ENCODE data around the gene PIP.
"Not testable (repeated sequence)": the region's sequence is repeated elsewhere in the genome, so short reads cannot be mapped to it uniquely, and the experiment has no call there.

Gene PIP

GRCh38 chr7:143131781-143132180, at the start of gene PIP:
Gene PIP, plus strand, starts transcription at chr7:143132077. Its CDS starts 40 bp downstream, at chr7:143132117.
- H3K4me1 ChIP-seq (ENCODE audit: low read length), result no peaks in the 10 kb centered on the region
- H3K27me3 ChIP-seq (ENCODE audit: low read depth, low read length), result peaks cover 25% of the 10 kb centered on the region
- no peak within 1 kb of the TSS for H2AFZ ChIP-seq (ENCODE audit: low read depth, low read length)
- no peaks in the 10 kb centered on the region for H4K20me1 ChIP-seq (ENCODE audit: insufficient read depth, low read length)
- H3K79me2 ChIP-seq (ENCODE audit: low read length), result no peaks in the 10 kb centered on the region
- no peak within 1 kb of the TSS for H3K4me2 ChIP-seq (ENCODE audit: low read length)
- TF ChIP-seq, protein P1, sequence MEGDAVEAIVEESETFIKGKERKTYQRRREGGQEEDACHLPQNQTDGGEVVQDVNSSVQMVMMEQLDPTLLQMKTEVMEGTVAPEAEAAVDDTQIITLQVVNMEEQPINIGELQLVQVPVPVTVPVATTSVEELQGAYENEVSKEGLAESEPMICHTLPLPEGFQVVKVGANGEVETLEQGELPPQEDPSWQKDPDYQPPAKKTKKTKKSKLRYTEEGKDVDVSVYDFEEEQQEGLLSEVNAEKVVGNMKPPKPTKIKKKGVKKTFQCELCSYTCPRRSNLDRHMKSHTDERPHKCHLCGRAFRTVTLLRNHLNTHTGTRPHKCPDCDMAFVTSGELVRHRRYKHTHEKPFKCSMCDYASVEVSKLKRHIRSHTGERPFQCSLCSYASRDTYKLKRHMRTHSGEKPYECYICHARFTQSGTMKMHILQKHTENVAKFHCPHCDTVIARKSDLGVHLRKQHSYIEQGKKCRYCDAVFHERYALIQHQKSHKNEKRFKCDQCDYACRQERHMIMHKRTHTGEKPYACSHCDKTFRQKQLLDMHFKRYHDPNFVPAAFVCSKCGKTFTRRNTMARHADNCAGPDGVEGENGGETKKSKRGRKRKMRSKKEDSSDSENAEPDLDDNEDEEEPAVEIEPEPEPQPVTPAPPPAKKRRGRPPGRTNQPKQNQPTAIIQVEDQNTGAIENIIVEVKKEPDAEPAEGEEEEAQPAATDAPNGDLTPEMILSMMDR (IDR thresholded peaks at IDR 0.05; ENCODE audit: low read depth, low read length), result no peak
- no peak for TF ChIP-seq EZH2phosphoT487 (IDR thresholded peaks at IDR 0.05; ENCODE audit: low read depth)
- no peak within 1 kb of the TSS for H3K27ac ChIP-seq (ENCODE audit: low read length)
- H3K9me3 ChIP-seq (ENCODE audit: insufficient read depth, low read length), result no peaks in the 10 kb centered on the region
- no peaks in the 10 kb centered on the region for H3K36me3 ChIP-seq (replicated peaks; ENCODE audit: low read depth, low read length)
- H3K9ac ChIP-seq (ENCODE audit: low read length), result no peak within 1 kb of the TSS
- H3K4me3 ChIP-seq (ENCODE audit: low read length), result no peak within 1 kb of the TSS

- Histone ChIP-seq H3K4me1 (ENCODE audit: low read length) (peaks cover 23% of the 10 kb centered on the region), H3K4me3 (ENCODE audit: low read length) (peak overlapping the region; percentile 16; the same call in 1 of the 2 replicates), H3K9me3 (ENCODE audit: insufficient read depth, low read length) (peaks cover 5% of the 10 kb centered on the region; the same call in 1 of the 2 replicates), H2AFZ (ENCODE audit: low read depth, low read length) (no peak overlapping the region), H3K36me3 (replicated peaks; ENCODE audit: low read depth, low read length) (peaks cover 3% of the 10 kb centered on the region), H3K4me2 (ENCODE audit: low read length) (peak overlapping the region; percentile 42), H3K27me3 (ENCODE audit: low read depth, low read length) (no peaks in the 10 kb centered on the region), H3K9ac (ENCODE audit: low read length) (no peak overlapping the region), H3K79me2 (ENCODE audit: low read length) (no peaks in the 10 kb centered on the region), H3K27ac (ENCODE audit: low read length) (peak overlapping the region; percentile 62), H4K20me1 (ENCODE audit: insufficient read depth, low read length) (no peaks in the 10 kb centered on the region)
- TF ChIP-seq, protein P1 (IDR thresholded peaks at IDR 0.05; ENCODE audit: low read depth, low read length), result no peak
- TF ChIP-seq EZH2phosphoT487 (IDR thresholded peaks at IDR 0.05; ENCODE audit: low read depth), result no peak
These were observed 46.8 kb upstream of the PIP start for GRCh38 chr7:143085109-143085508.

DNA sequence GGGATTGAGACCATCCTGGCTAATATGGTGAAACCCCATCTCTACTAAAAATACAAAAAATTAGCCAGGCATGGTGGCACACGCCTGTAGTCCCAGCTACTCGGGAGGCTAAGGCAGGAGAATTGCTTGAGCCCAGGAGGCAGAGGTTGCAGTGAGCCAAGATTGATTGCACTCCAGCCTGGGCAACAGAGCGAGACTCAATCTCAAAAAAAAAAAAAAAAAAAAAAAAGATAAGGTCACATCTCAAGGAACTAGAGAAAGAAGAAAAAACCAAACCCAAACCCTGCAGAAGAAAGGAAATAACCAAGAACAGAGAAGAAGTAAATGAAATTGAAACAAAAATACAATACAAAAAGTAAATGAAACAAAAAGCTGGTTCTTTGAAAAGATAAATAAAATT, 46.3 kb upstream of the PIP start:
- not testable (repeated sequence) for H3K79me2 ChIP-seq (ENCODE audit: low read length); H2AFZ ChIP-seq (ENCODE audit: low read depth, low read length); H3K36me3 ChIP-seq (replicated peaks; ENCODE audit: low read depth, low read length); H4K20me1 ChIP-seq (ENCODE audit: insufficient read depth, low read length); H3K27me3 ChIP-seq (ENCODE audit: low read depth, low read length); H3K9ac ChIP-seq (ENCODE audit: low read length); H3K9me3 ChIP-seq (ENCODE audit: insufficient read depth, low read length)
- Histone ChIP-seq H3K4me3 (ENCODE audit: low read length) (peak overlapping the region; percentile 16; the same call in 1 of the 2 replicates), H3K4me2 (ENCODE audit: low read length) (peak overlapping the region; percentile 42), H3K27ac (ENCODE audit: low read length) (peak overlapping the region; percentile 62), H3K4me1 (ENCODE audit: low read length) (peaks cover 23% of the 10 kb centered on the region)

DNA sequence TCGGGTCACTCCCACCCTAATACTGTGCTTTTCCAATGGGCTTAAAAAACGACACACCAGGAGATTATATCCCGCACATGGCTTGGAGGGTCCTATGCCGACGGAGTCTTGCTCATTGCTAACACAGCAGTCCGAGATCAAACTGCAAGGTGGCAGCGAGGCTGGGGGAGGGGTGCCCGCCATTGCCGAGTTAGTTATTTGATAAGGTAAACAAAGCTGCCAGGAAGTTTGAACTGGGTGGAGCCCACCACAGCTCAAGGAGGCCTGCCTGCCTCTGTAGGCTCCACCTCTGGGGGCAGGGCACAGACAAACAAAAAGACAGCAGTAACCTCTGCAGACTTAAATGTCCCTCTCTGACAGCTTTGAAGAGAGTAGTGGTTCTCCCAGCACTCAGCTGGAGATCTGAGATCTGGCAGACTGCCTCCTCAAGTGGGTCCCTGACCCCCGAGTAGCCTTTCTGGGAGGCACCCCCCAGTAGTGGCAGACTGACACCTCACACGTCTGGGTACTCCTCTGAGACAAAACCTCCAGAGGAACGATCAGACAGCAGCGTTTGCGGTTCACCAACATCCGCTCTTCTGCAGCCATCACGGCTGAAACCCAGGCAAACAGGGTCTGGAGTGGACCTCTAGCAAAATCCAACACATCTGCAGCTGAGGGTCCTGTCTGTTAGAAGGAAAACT, 43.2 kb upstream of the PIP start:
- not testable (repeated sequence) for H3K27me3 ChIP-seq (ENCODE audit: low read depth, low read length); H4K20me1 ChIP-seq (ENCODE audit: insufficient read depth, low read length); H3K36me3 ChIP-seq (replicated peaks; ENCODE audit: low read depth, low read length); H3K9ac ChIP-seq (ENCODE audit: low read length); H3K4me3 ChIP-seq (ENCODE audit: low read length); H3K79me2 ChIP-seq (ENCODE audit: low read length); H3K27ac ChIP-seq (ENCODE audit: low read length); H3K9me3 ChIP-seq (ENCODE audit: insufficient read depth, low read length); H2AFZ ChIP-seq (ENCODE audit: low read depth, low read length); H3K4me2 ChIP-seq (ENCODE audit: low read length)
- peaks cover 23% of the 10 kb centered on the region for H3K4me1 ChIP-seq (ENCODE audit: low read length)

GRCh38 chr7:143096146-143096545, 35.7 kb upstream of the PIP start:
- no peak overlapping the region for H3K9ac ChIP-seq (ENCODE audit: low read length)
- H3K27ac ChIP-seq (ENCODE audit: low read length), result no peak overlapping the region
- H2AFZ ChIP-seq (ENCODE audit: low read depth, low read length), result no peak overlapping the region
- peaks cover 8% of the 10 kb centered on the region for H3K36me3 ChIP-seq (replicated peaks; ENCODE audit: low read depth, low read length)
- peaks cover 29% of the 10 kb centered on the region for H3K9me3 ChIP-seq (ENCODE audit: insufficient read depth, low read length)
- no peak overlapping the region for H3K4me2 ChIP-seq (ENCODE audit: low read length)
- TF ChIP-seq EZH2phosphoT487 (IDR thresholded peaks at IDR 0.05; ENCODE audit: low read depth), result no peak
- TF ChIP-seq, protein P1 (IDR thresholded peaks at IDR 0.05; ENCODE audit: low read depth, low read length), result no peak
- H3K4me1 ChIP-seq (ENCODE audit: low read length), result no peaks in the 10 kb centered on the region
- no peaks in the 10 kb centered on the region for H4K20me1 ChIP-seq (ENCODE audit: insufficient read depth, low read length)
- H3K4me3 ChIP-seq (ENCODE audit: low read length), result no peak overlapping the region
- H3K79me2 ChIP-seq (ENCODE audit: low read length), result no peaks in the 10 kb centered on the region
- no peaks in the 10 kb centered on the region for H3K27me3 ChIP-seq (ENCODE audit: low read depth, low read length)

GRCh38 chr7:143099579-143099978, 32.3 kb upstream of the PIP start:
- H3K9me3 ChIP-seq (ENCODE audit: insufficient read depth, low read length), result peaks cover 29% of the 10 kb centered on the region
- not testable (repeated sequence) for H3K4me2 ChIP-seq (ENCODE audit: low read length); H3K36me3 ChIP-seq (replicated peaks; ENCODE audit: low read depth, low read length); H3K4me3 ChIP-seq (ENCODE audit: low read length); H3K79me2 ChIP-seq (ENCODE audit: low read length); H2AFZ ChIP-seq (ENCODE audit: low read depth, low read length); H3K4me1 ChIP-seq (ENCODE audit: low read length); H3K27me3 ChIP-seq (ENCODE audit: low read depth, low read length); H3K9ac ChIP-seq (ENCODE audit: low read length); H4K20me1 ChIP-seq (ENCODE audit: insufficient read depth, low read length); H3K27ac ChIP-seq (ENCODE audit: low read length)
